T47D (cell line): ENCODE results near the gene SNAPC2.
"Not testable (repeated sequence)": the region's sequence is repeated elsewhere in the genome, so short reads cannot be mapped to it uniquely, and the experiment has no call there.

ENCODE experiments used
- DNase-seq, 2 experiments: peaks; one replicate each; pipeline versions ENCODE4 v3.0.0 to v3.0.0-alpha.2; 2011 to 2012; ENCODE audit warnings: low read depth in 1 of 2, low spot score in 1 of 2
- JUND ChIP-seq: IDR thresholded peaks from 2 replicates; pipeline ENCODE4 v1.6.1; 2012; ENCODE audit warnings: low read depth
- in situ Hi-C: cut with HindIII; loops from 2 replicates; pipeline ENCODE4 v1.10.0; 2016; ENCODE audit warnings: low sequenced_read_pairs, low pct_unique_long_range_greater_than_20kb

The SNAPC2 gene

GRCh38 chr19:7923295-7924191 is 3.4 kb downstream of the SNAPC2 start:
- no peak for DNase-seq
- in situ Hi-C loops, result no loop called here
- no peak for TF ChIP-seq JUND

GRCh38 chr19:7924241-7924640 is 4.1 kb downstream of the SNAPC2 start:
- in situ Hi-C loops, result no loop called here

DNA sequence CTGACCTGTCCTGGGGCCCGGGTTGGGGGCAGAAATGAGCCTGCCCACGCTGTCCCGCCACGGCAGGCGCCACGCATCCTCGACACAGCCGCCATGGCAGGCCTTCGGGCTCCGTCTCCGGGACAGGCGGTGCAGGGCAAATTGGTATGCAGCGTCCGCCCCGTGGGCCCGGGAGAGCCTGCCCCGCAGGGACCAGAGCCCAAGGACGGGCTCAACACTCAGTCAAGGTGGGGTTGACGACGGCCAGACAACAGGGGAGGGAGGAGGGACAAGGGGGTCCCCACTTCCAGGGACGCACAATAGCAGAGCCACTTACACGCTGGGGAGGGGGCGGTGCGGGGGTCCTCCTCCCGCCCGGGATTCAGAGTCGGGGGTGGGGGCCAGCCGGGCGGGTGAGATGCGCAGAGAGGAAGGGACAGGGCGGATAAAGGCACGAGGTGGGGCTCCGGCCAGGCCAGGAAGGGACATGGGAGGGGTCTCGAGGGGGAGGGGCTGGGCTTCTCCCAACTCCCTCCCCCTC is 4.6 kb downstream of the SNAPC2 start:
- DNase-seq, result no peak
- in situ Hi-C loops, result no loop called here
- TF ChIP-seq JUND, result no peak

More at GRCh38 chr19:7924241-7924640, 4.1 kb downstream of the SNAPC2 start:
- DNase-seq, result no peak
- TF ChIP-seq JUND, result no peak

DNA sequence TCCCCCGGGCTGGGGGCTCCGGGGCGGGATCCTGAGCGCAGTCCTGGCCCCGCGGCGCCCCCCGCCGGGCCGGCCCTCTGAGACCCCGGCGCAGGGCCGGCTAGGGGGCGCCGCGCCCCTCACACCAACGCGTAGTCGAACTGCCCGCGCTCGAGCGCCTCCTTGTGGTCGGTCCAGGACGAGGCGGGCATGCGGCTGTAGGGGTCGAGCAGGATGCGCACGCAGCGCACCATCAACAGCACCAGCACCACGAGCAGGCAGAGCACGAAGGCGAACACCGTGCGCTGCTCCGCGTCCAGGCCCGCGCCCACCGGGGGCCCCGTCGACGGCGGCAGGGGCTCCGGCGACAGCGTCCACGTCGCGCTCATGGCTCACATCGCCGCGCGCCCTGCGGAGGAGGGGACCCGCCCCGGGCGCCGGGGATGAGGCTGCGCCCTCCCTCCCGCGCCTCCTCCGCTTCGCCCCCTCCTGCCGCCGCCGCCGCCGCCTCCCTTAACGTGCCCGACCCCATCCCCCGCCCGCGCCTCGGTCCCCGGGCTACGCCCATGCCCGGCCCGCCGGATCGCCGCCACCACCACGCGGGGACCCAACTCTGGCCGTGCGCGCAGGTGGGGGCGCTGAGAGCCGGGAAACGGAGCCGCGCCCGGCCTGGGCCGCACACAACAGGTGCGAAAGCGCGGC is 5.2 kb downstream of the SNAPC2 start:
- DNase-seq, result peak; percentile 65 to 69

DNA sequence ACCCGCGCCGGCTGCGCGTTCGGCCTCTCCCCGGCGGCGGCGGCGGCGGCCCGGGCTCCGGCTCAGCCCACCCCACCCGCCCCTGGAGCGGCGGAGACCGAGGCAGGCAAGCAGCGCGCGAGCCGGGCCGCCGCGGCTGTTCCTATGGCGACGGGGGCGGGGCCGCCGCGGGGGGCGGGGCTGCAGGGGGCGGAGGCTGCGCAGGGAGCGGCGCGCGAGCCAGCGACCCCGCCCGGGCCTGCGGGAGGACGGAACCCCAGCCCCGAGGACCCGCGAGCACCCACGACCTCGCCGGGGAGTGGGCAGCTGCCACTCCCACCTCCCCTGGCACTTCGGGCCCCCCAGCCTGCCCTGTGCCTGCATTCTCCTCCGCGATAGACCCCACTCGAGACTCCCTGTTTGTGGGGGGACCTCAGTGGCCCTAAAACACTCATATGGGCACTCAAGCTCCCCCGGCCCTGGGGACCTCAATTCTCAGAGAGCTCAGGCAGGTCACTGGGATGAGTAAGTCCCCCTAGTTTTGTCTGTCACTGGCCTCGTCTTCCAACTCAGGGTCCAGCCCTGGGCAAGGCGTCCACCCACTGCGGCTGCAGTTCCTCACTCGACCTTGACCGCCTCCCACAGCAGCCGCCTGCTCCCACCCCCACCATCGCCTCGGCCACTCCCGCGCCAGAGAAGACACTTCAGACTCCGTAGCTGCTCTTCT is 6.0 kb downstream of the SNAPC2 start, which contains the start of gene CTXN1:
TSS of gene CTXN1 (minus strand) at position 115 of the 706 bp plus-strand sequence. CDS start 597 bp downstream, outside the sequence.
- no peak for TF ChIP-seq JUND
- in situ Hi-C loops, result no loop called here
- peak; percentile 69 to 80 for DNase-seq

More for the DNA sequence above, 5.2 kb downstream of the SNAPC2 start:
- no peak for TF ChIP-seq JUND
- in situ Hi-C loops, result no loop called here

DNA sequence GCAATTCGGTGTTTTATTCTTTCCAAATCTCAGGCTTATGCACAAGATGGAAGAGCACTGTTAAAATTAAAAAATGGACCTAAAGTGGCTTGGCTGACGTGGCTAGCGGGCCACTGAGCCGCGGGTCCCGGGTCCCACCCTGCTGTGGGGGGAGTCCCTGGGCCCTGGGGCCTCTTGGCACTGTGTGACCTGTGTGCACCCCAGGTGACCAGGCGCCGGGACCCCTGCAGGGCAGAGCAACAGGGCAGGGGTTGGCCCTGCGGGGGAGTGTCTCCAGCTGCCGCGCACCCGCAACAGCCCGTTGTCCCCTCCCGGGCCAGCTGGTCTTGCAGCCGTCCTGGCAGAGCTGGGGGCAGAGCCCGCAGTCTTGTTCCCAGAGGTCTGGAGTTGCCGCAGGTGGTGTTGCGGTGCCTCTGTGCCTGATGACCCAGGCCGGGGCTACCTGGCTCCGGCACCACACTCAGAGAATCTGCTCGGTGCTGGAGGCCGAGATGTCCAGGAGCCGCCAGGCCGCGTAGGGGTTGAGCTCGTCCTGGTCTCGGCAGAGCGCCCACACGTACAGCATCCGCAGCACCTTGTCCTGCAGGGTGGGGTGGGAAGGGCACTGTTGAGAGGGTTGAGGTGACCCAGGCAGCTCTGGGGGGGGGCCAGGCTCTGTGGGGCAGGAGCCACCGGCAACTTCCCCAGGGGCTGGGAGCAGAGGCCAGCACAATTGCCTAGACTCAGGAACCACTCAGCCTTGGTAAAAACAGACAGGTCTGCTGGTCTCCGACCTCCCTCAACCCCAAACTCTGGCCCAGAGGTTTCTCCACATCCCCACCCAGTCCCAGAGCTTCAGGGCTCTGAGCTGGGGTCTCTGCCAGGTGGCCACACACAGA is 6.8 kb downstream of the SNAPC2 start:
- no peak for TF ChIP-seq JUND
- in situ Hi-C loops, result no loop called here
- DNase-seq, result no peak

- TF ChIP-seq JUND, result no peak
- no peak for DNase-seq
- in situ Hi-C loops, result no loop called here
Measured at GRCh38 chr19:7927605-7928333, 7.6 kb downstream of the SNAPC2 start.

- TF ChIP-seq JUND, result no peak
- DNase-seq, result no peak
- in situ Hi-C loops, result no loop called here
Measured at GRCh38 chr19:7928334-7928706, 8.2 kb downstream of the SNAPC2 start.

GRCh38 chr19:7928741-7929701 is 8.9 kb downstream of the SNAPC2 start:
- no peak for TF ChIP-seq JUND
- in situ Hi-C loops, result no loop called here
- DNase-seq, result no peak

DNA sequence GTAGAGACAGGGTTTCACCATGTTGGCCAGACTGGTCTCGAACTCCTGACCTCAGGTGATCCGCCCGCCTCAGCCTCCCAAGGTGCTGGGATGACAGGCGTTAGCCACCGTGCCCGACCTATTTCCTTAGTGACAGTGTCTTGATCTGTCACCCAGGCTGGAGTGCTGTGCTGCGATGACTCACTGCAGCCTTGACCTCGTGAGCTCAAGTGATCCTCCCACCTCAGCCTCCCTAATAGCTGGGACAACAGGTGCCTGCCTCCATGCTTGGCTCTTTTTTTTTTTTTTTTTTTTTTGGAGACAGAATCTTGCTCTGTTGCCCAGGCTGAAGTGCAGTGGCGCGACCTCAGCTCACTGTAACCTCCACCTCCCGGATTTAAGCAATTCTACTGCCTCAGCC is 9.9 kb downstream of the SNAPC2 start:
- in situ Hi-C loops, result not testable (repeated sequence)

More for the DNA sequence above, 9.9 kb downstream of the SNAPC2 start:
- DNase-seq, result not testable (repeated sequence)
